HepG2 (cell line): Measurements from ENCODE around the gene NGEF. TPM values are rescaled to one million over a fixed set of nuclear protein-coding genes. Genes with fewer than 3 reads are reported as not detected.
A peak's percentile ranks its signal among the peaks of the same experiment; 100 is the strongest.

Experiments used
- ATAC-seq: fragments of 200-7000 bp; cut with Tn5 transposase; 3 replicates; pipeline ENCODE4 v1.9.1; 2020; ENCODE audit warnings: mild to moderate bottlenecking, moderate library complexity
- BruUV-seq: library from RNA; stranded (reverse); fragments of 400-500 nt; replicated peaks from 2 replicates; lab custom pipeline; 2021; lab: Mats Ljungman, UMichigan
- CTCF ChIA-PET: fragments of 300-600 bp; formaldehyde crosslinking; extraction: SDS; loops from one replicate; lab custom pipeline; 2021; ENCODE audit warnings: low total read pairs, inconsistent platforms, low intra/inter-chr PET ratio; lab: Yijun Ruan, JAX
- POLR2A ChIA-PET: fragments of 350-600 bp; sonication (Branson Sonifier 250); formaldehyde crosslinking; loops from one replicate; lab custom pipeline; 2020; ENCODE audit warnings: antibody characterized with exemption, inconsistent platforms; lab: Yijun Ruan, JAX
- DNase-seq: peaks from one replicate; pipeline ENCODE4 v3.0.0-alpha.2; 2015; ENCODE audit warnings: low spot score
- FAIRE-seq: peaks from 3 replicates; lab custom pipeline; 2011; peaks lifted over from hg19 to GRCh38; lab: Jason Lieb, UNC
- H2AFZ ChIP-seq: one replicate; pipeline ENCODE4 v1.6.1; 2011; ENCODE audit warnings: low read length, inconsistent platforms
- H3K27ac ChIP-seq: fragments of 300-600 bp; 3 replicates; pipeline ENCODE4 v1.8.0; 2011; ENCODE audit warnings: mixed run types, mild to moderate bottlenecking, mixed read lengths, low read length, inconsistent platforms; ENCODE audit not compliant: insufficient read depth; ENCODE audit errors: extremely low read length
- H3K27me3 ChIP-seq, 2 experiments: fragments of 200-600 bp in 1 of 2; 2 replicates in 1 of 2; 3 replicates in 1 of 2; pipeline versions ENCODE4 v1.6.0 to v1.8.0; 2011; ENCODE audit warnings: low read length in 2 of 2, mild to moderate bottlenecking in 2 of 2, moderate library complexity in 2 of 2, inconsistent platforms in 1 of 2; ENCODE audit not compliant: insufficient read depth in 2 of 2, control insufficient read depth in 1 of 2
- H3K36me3 ChIP-seq, 2 experiments: fragments of 200-600 bp in 1 of 2; replicated peaks in 1 of 2; 2 replicates in 1 of 2; 3 replicates in 1 of 2; pipeline versions ENCODE4 v1.5.1 to v1.8.0; 2011; ENCODE audit warnings: low read length in 2 of 2, inconsistent platforms in 1 of 2; ENCODE audit not compliant: insufficient read depth in 2 of 2, control insufficient read depth in 1 of 2
- H3K4me1 ChIP-seq: 2 replicates; pipeline ENCODE4 v1.5.1; 2012; ENCODE audit warnings: low read length, inconsistent platforms; ENCODE audit not compliant: insufficient read depth
- H3K4me2 ChIP-seq: 2 replicates; pipeline ENCODE4 v1.6.0; 2011; ENCODE audit warnings: low read depth, low read length, inconsistent platforms
- H3K4me3 ChIP-seq, 3 experiments: fragments of 200-600 bp in 1 of 3; sonication (generic), shearing (Covaris generic) in 1 of 3; replicated peaks in 1 of 3; 2 replicates each; pipeline ENCODE4 v1.5.1; 2011 to 2016; ENCODE audit warnings: low read length in 3 of 3, inconsistent platforms in 2 of 3, low read depth in 2 of 3, mild to moderate bottlenecking in 2 of 3, control low read depth in 1 of 3, mixed read lengths in 1 of 3; ENCODE audit not compliant: insufficient read depth in 1 of 3
- H3K79me2 ChIP-seq: one replicate; pipeline ENCODE4 v1.6.1; 2011; ENCODE audit warnings: low read length, inconsistent platforms; ENCODE audit not compliant: insufficient read depth
- H3K9ac ChIP-seq: 2 replicates; pipeline ENCODE4 v1.6.0; 2011; ENCODE audit warnings: mild to moderate bottlenecking, low read depth, low read length, inconsistent platforms; ENCODE audit not compliant: insufficient read depth
- H3K9me3 ChIP-seq: 2 replicates; pipeline ENCODE4 v1.5.1; 2012; ENCODE audit warnings: mild to moderate bottlenecking, low read length
- H4K20me1 ChIP-seq: 2 replicates; pipeline ENCODE4 v1.6.0; 2011; ENCODE audit warnings: inconsistent platforms, mild to moderate bottlenecking, low read length, moderate library complexity; ENCODE audit not compliant: insufficient read depth
- PCBP2 ChIP-seq: fragments of 200-400 bp; formaldehyde crosslinking; optimal IDR thresholded peaks from 2 replicates; pipeline ENCODE3; 2018; ENCODE audit warnings: low read length, low read depth; ENCODE audit not compliant: poor library complexity, severe bottlenecking
- PHF21A ChIP-seq: sonication (generic); formaldehyde crosslinking; IDR thresholded peaks from 2 replicates; pipeline ENCODE4 v1.5.0; 2020; ENCODE audit warnings: mild to moderate bottlenecking, missing genetic modification reagents
- RNF219 ChIP-seq: sonication (generic); formaldehyde crosslinking; IDR thresholded peaks from 2 replicates; pipeline ENCODE4 v1.5.0; 2020; ENCODE audit warnings: mild to moderate bottlenecking, missing genetic modification reagents
- TRIM22 ChIP-seq: fragments of 450-650 bp; IDR thresholded peaks from 2 replicates; pipeline ENCODE4 v1.6.1; 2017
- USF2 ChIP-seq, 2 experiments: sonication (generic) in 1 of 2; formaldehyde crosslinking in 1 of 2; IDR thresholded peaks; 2 replicates each; pipeline versions ENCODE4 v1.5.1 to v1.6.1; 2011 to 2020; ENCODE audit warnings: borderline replicate concordance in 1 of 2, low read depth in 1 of 2, low read length in 1 of 2, mild to moderate bottlenecking in 1 of 2, missing genetic modification reagents in 1 of 2, moderate library complexity in 1 of 2
- ZFP91 ChIP-seq: sonication (generic); formaldehyde crosslinking; IDR thresholded peaks from 2 replicates; pipeline ENCODE4 v1.9.0; 2022; ENCODE audit warnings: missing genetic modification reagents, mild to moderate bottlenecking, borderline replicate concordance
- ZNF34 ChIP-seq: sonication (generic); formaldehyde crosslinking; IDR thresholded peaks from 2 replicates; pipeline ENCODE4 v1.4.0; 2020; ENCODE audit warnings: mild to moderate bottlenecking, missing genetic modification reagents, borderline replicate concordance
- ZNF383 ChIP-seq: sonication (generic); formaldehyde crosslinking; IDR thresholded peaks from 2 replicates; pipeline ENCODE4 v1.4.0; 2020; ENCODE audit warnings: missing genetic modification reagents, mild to moderate bottlenecking, borderline replicate concordance
- ZNF577 ChIP-seq: sonication (generic); formaldehyde crosslinking; IDR thresholded peaks from 2 replicates; pipeline ENCODE4 v1.4.0; 2020; ENCODE audit warnings: mild to moderate bottlenecking, low read depth, missing genetic modification reagents, borderline replicate concordance
- ZNF652 ChIP-seq: IDR thresholded peaks from 2 replicates; pipeline ENCODE4 v1.6.1; 2016; ENCODE audit warnings: low read depth, borderline replicate concordance
- ZSCAN20 ChIP-seq: sonication (generic); formaldehyde crosslinking; IDR thresholded peaks from 2 replicates; pipeline ENCODE4 v1.4.0; 2020; ENCODE audit warnings: missing genetic modification reagents, mild to moderate bottlenecking, borderline replicate concordance
- WGBS: methylation state at CpG from one replicate; pipeline ENCODE4 v1.1.6; 2017; ENCODE audit warnings: low lambda C conversion rate; 5-methylcytosine and 5-hydroxymethylcytosine counted together
- in situ Hi-C: cut with HindIII; loops from 2 replicates; pipeline ENCODE4 v1.10.0; 2017; ENCODE audit warnings: low pct_unique_long_range_greater_than_20kb; ENCODE audit not compliant: extremely low pct_ligation_motif_present
- intact Hi-C: fragments of 100-400 bp; cut with micrococcal nuclease; formaldehyde crosslinking; loops from one replicate; pipeline ENCODE4 v1.10.0; 2022; ENCODE audit not compliant: unreplicated experiment
- polyA plus RNA-seq, 8 experiments: library from polyadenylated mRNA; depleted of rRNA in 3 of 8; stranded (reverse) in 7 of 8; unstranded in 1 of 8; fragments of >200 nt; fragmentation: Illumina TruSeq in 4 of 8; extraction: Trizol in 4 of 8; gene quantifications; 2 replicates each; pipeline versions ENCODE4 v1.2.1 to v1.2.3, GENCODE V29; 2011 to 2016; ENCODE audit warnings: low read depth in 4 of 8, missing spikeins in 1 of 8, mixed read lengths in 1 of 8; ENCODE audit not compliant: insufficient read depth in 1 of 8
- total RNA-seq, 5 experiments: library from RNA; depleted of rRNA; stranded (reverse); fragments of >200 nt; fragmentation: Illumina TruSeq; extraction: Trizol; gene quantifications; 2 replicates each; pipeline ENCODE4 v1.2.3, GENCODE V29; 2016; ENCODE audit warnings: low read depth in 1 of 5

NGEF gene
- total and polyA plus RNA-seq, 2 of the 13 experiments (the other 11 are each of a cell fraction or from before 2014, with no cell fraction given) = 14.4 to 36.9 TPM

- no peak for TF ChIP-seq RNF219 (CRISPR knock-in tag)
- no peak for TF ChIP-seq PHF21A (CRISPR knock-in tag)
Measured at GRCh38 chr2:232920055-232920454, 93.0 kb downstream of the NGEF start (continued).

GRCh38 chr2:232919141-232919540 lies 93.9 kb downstream of the NGEF start:
- Histone ChIP-seq H3K4me2 (no peak overlapping the region), H3K9me3 (no peaks in the 10 kb centered on the region), H2AFZ (no peak overlapping the region), H3K27ac (no peak overlapping the region), H3K36me3 (peaks cover 8 to 27% of the 10 kb centered on the region in 2 experiments), H3K79me2 (no peaks in the 10 kb centered on the region), H3K9ac (no peak overlapping the region), H3K4me3 (no peak overlapping the region), H3K4me1 (no peaks in the 10 kb centered on the region), H4K20me1 (no peaks in the 10 kb centered on the region), H3K27me3 (no peaks in the 10 kb centered on the region)
- TF ChIP-seq ZNF577 (CRISPR knock-in tag) (no peak), ZFP91 (CRISPR knock-in tag) (no peak), ZSCAN20 (CRISPR knock-in tag) (no peak), ZNF652 (no peak), ZNF383 (CRISPR knock-in tag) (no peak), ZNF34 (no peak), USF2 (IDR thresholded peaks at IDR 0.05; ENCODE audit: low read depth, low read length) (no peak), USF2 (CRISPR knock-in tag; IDR thresholded peaks at IDR 0.05; ENCODE audit: borderline replicate concordance) (no peak), TRIM22 (no peak), PCBP2 (no peak)
- DNase-seq (no peak), ATAC-seq (no peak), FAIRE-seq (no peak)
- POLR2A ChIA-PET = no interaction called here
- BruUV-seq = TSS peak; percentile 22
- in situ Hi-C loops = no loop called here
- CTCF ChIA-PET = no interaction called here
- 97% methylated on average over 6 of the region's 6 CpGs for WGBS
- intact Hi-C loops = no loop called here
